ENCODE data around the gene YWHAE. TPM values are rescaled to one million over a fixed set of nuclear protein-coding genes. Genes with fewer than 3 reads are reported as not detected.
A peak's percentile ranks its signal among the peaks of the same experiment; 100 is the strongest.

The YWHAE gene
- total RNA-seq, 5 donors from 2014 or later (not counting 1 experiment from before 2014, with no cell fraction given) = 119 to 129 (median 126) TPM

GRCh38 chr17:1442187-1442586 lies 42.2 kb upstream of the YWHAE start:
- H3K27ac ChIP-seq (ENCODE audit: low read length) = no peak overlapping the region
- no peak overlapping the region for H3K4me3 Mint-ChIP-seq
- H3K4me3 ChIP-seq (ENCODE audit: control insufficient read depth in 1 of 2, extremely low read depth in 1 of 2, low read length in 1 of 2) = no peak overlapping the region
- no peaks in the 10 kb centered on the region for H3K9me3 ChIP-seq
- ChIA-PET POLR2A (interaction anchor here in 1 of 2 donors (0.7 kb wide), 1 partner anchor 144 kb away, joined by 6 read pairs; no protein-coding TSS in a partner anchor), CTCF (interaction anchor here in 1 of 2 donors (0.7 kb wide), 1 partner anchor 422 kb away, joined by 4 read pairs; no protein-coding TSS in a partner anchor)
- H3K36me3 ChIP-seq (ENCODE audit: control insufficient read depth in 2 of 2, extremely low read depth in 1 of 2, insufficient read depth in 1 of 2, low read length in 1 of 2) = peaks cover 0 to 10% of the 10 kb centered on the region in 2 donors
- no peaks in the 10 kb centered on the region for H3K9me3 Mint-ChIP-seq
- DNase-seq = no peak
- H3K4me1 ChIP-seq (ENCODE audit: control insufficient read depth in 1 of 2, extremely low read depth in 1 of 2, insufficient read depth in 2 of 2, low read length in 2 of 2) = peaks cover 1 to 8% of the 10 kb centered on the region in 2 experiments
- WGBS (ENCODE audit: insufficient coverage) = no CpG with 5 or more reads among the region's 4 CpGs
- H3K4me1 Mint-ChIP-seq = peaks cover 22 to 39% (median 35%) of the 10 kb centered on the region in 3 donors
- H3K27me3 Mint-ChIP-seq = no peaks in the 10 kb centered on the region
- no peaks in the 10 kb centered on the region for H3K27me3 ChIP-seq (replicated peaks in 1 of 2; ENCODE audit: control insufficient read depth in 2 of 2, extremely low read depth in 1 of 2, insufficient read depth in 2 of 2, low read length in 1 of 2)
- H3K27ac Mint-ChIP-seq = no peak overlapping the region
- H3K36me3 Mint-ChIP-seq = no peaks in the 10 kb centered on the region
- ATAC-seq (replicated peaks in 1 of 4) = no peak

GRCh38 chr17:1440921-1441320 lies 40.9 kb upstream of the YWHAE start:
- H3K9me3 Mint-ChIP-seq = no peaks in the 10 kb centered on the region
- ChIA-PET CTCF (no interaction called here), POLR2A (interaction anchor here in 1 of 2 donors (0.6 kb wide), 1 partner anchor 33 kb away, joined by 6 read pairs; no protein-coding TSS in a partner anchor)
- Histone ChIP-seq H3K4me1 (ENCODE audit: control insufficient read depth in 1 of 2, extremely low read depth in 1 of 2, insufficient read depth in 2 of 2, low read length in 2 of 2) (peaks cover 0 to 4% of the 10 kb centered on the region in 2 experiments), H3K4me3 (ENCODE audit: control insufficient read depth in 1 of 2, extremely low read depth in 1 of 2, low read length in 1 of 2) (no peak overlapping the region), H3K27me3 (replicated peaks in 1 of 2; ENCODE audit: control insufficient read depth in 2 of 2, extremely low read depth in 1 of 2, insufficient read depth in 2 of 2, low read length in 1 of 2) (no peaks in the 10 kb centered on the region), H3K36me3 (ENCODE audit: control insufficient read depth in 2 of 2, extremely low read depth in 1 of 2, insufficient read depth in 1 of 2, low read length in 1 of 2) (peaks cover 5 to 20% of the 10 kb centered on the region in 2 donors), H3K9me3 (no peaks in the 10 kb centered on the region), H3K27ac (ENCODE audit: low read length) (no peak overlapping the region)
- DNase-seq (no peak), ATAC-seq (replicated peaks in 1 of 4) (no peak)
- H3K4me3 Mint-ChIP-seq = no peak overlapping the region
- 100% methylated on average over 2 of the region's 8 CpGs for WGBS (ENCODE audit: insufficient coverage)
- H3K27ac Mint-ChIP-seq = no peak overlapping the region
- no peaks in the 10 kb centered on the region for H3K27me3 Mint-ChIP-seq
- peaks cover 29 to 36% (median 30%) of the 10 kb centered on the region in 3 donors for H3K4me1 Mint-ChIP-seq
- peaks cover 10% of the 10 kb centered on the region for H3K36me3 Mint-ChIP-seq

GRCh38 chr17:1438593-1439083 lies 38.6 kb upstream of the YWHAE start:
- H3K4me1 Mint-ChIP-seq = peaks cover 21 to 33% (median 23%) of the 10 kb centered on the region in 3 donors
- ChIA-PET POLR2A (no interaction called here), CTCF (no interaction called here)
- 76% methylated on average over 4 of the region's 11 CpGs for WGBS (ENCODE audit: insufficient coverage)
- no peak for ATAC-seq (replicated peaks in 1 of 4)
- Histone ChIP-seq H3K9me3 (no peaks in the 10 kb centered on the region), H3K27me3 (replicated peaks in 1 of 2; ENCODE audit: control insufficient read depth in 2 of 2, extremely low read depth in 1 of 2, insufficient read depth in 2 of 2, low read length in 1 of 2) (no peaks in the 10 kb centered on the region), H3K4me1 (ENCODE audit: control insufficient read depth in 1 of 2, extremely low read depth in 1 of 2, insufficient read depth in 2 of 2, low read length in 2 of 2) (no peaks in the 10 kb centered on the region), H3K27ac (ENCODE audit: low read length) (no peak overlapping the region), H3K36me3 (ENCODE audit: control insufficient read depth in 2 of 2, extremely low read depth in 1 of 2, insufficient read depth in 1 of 2, low read length in 1 of 2) (peaks cover 18 to 35% of the 10 kb centered on the region in 2 donors), H3K4me3 (ENCODE audit: control insufficient read depth in 1 of 2, extremely low read depth in 1 of 2, low read length in 1 of 2) (no peak overlapping the region)
- no peak overlapping the region for H3K4me3 Mint-ChIP-seq
- no peak overlapping the region for H3K27ac Mint-ChIP-seq
- DNase-seq = no peak
- H3K36me3 Mint-ChIP-seq = peaks cover 19% of the 10 kb centered on the region
- no peaks in the 10 kb centered on the region for H3K9me3 Mint-ChIP-seq
- H3K27me3 Mint-ChIP-seq = no peaks in the 10 kb centered on the region

- ChIA-PET POLR2A (interaction anchor here in 1 of 2 donors (0.7 kb wide), 1 partner anchor 520 kb away, joined by 9 read pairs; no protein-coding TSS in a partner anchor), CTCF (interaction anchor here in 1 of 2 donors (0.7 kb wide), 1 partner anchor 1183 kb away, joined by 7 read pairs; no protein-coding TSS in a partner anchor)
- Histone ChIP-seq H3K36me3 (ENCODE audit: control insufficient read depth in 2 of 2, extremely low read depth in 1 of 2, insufficient read depth in 1 of 2, low read length in 1 of 2) (peaks cover 18 to 47% of the 10 kb centered on the region in 2 donors), H3K4me3 (ENCODE audit: control insufficient read depth in 1 of 2, extremely low read depth in 1 of 2, low read length in 1 of 2) (no peak overlapping the region), H3K9me3 (no peaks in the 10 kb centered on the region), H3K4me1 (ENCODE audit: control insufficient read depth in 1 of 2, extremely low read depth in 1 of 2, insufficient read depth in 2 of 2, low read length in 2 of 2) (peaks cover 0 to 2% of the 10 kb centered on the region in 2 experiments), H3K27me3 (replicated peaks in 1 of 2; ENCODE audit: control insufficient read depth in 2 of 2, extremely low read depth in 1 of 2, insufficient read depth in 2 of 2, low read length in 1 of 2) (no peaks in the 10 kb centered on the region), H3K27ac (ENCODE audit: low read length) (no peak overlapping the region)
- H3K4me3 Mint-ChIP-seq = no peak overlapping the region
- peaks cover 38 to 47% (median 39%) of the 10 kb centered on the region in 3 donors for H3K4me1 Mint-ChIP-seq
- H3K27ac Mint-ChIP-seq = peak overlapping the region in 1 of 2 donors; percentile 72
- H3K9me3 Mint-ChIP-seq = no peaks in the 10 kb centered on the region
- H3K36me3 Mint-ChIP-seq = peaks cover 23% of the 10 kb centered on the region
- DNase-seq (no peak), ATAC-seq (replicated peaks in 1 of 4) (no peak)
- WGBS (ENCODE audit: insufficient coverage) = 86% methylated on average over 1 of the region's 3 CpGs
- no peaks in the 10 kb centered on the region for H3K27me3 Mint-ChIP-seq
These were observed 35.3 kb upstream of the YWHAE start for GRCh38 chr17:1435326-1435725.

GRCh38 chr17:1434150-1434549 lies 34.1 kb upstream of the YWHAE start:
- H3K27ac Mint-ChIP-seq = no peak overlapping the region
- H3K4me1 Mint-ChIP-seq = peaks cover 37 to 43% (median 38%) of the 10 kb centered on the region in 3 donors
- Histone ChIP-seq H3K27me3 (replicated peaks in 1 of 2; ENCODE audit: control insufficient read depth in 2 of 2, extremely low read depth in 1 of 2, insufficient read depth in 2 of 2, low read length in 1 of 2) (no peaks in the 10 kb centered on the region), H3K36me3 (ENCODE audit: control insufficient read depth in 2 of 2, extremely low read depth in 1 of 2, insufficient read depth in 1 of 2, low read length in 1 of 2) (peaks cover 18 to 43% of the 10 kb centered on the region in 2 donors), H3K4me3 (ENCODE audit: control insufficient read depth in 1 of 2, extremely low read depth in 1 of 2, low read length in 1 of 2) (no peak overlapping the region), H3K9me3 (no peaks in the 10 kb centered on the region), H3K4me1 (ENCODE audit: control insufficient read depth in 1 of 2, extremely low read depth in 1 of 2, insufficient read depth in 2 of 2, low read length in 2 of 2) (peaks cover 0 to 3% of the 10 kb centered on the region in 2 experiments), H3K27ac (ENCODE audit: low read length) (no peak overlapping the region)
- H3K36me3 Mint-ChIP-seq = peaks cover 25% of the 10 kb centered on the region
- no peak for ATAC-seq (replicated peaks in 1 of 4)
- no peaks in the 10 kb centered on the region for H3K9me3 Mint-ChIP-seq
- CTCF ChIA-PET = no interaction called here
- no peaks in the 10 kb centered on the region for H3K27me3 Mint-ChIP-seq
- WGBS (ENCODE audit: insufficient coverage) = 100% methylated on average over 1 of the region's 3 CpGs
- POLR2A ChIA-PET = no interaction called here
- no peak for DNase-seq
- H3K4me3 Mint-ChIP-seq = no peak overlapping the region

- Histone ChIP-seq H3K4me3 (ENCODE audit: control insufficient read depth in 1 of 2, extremely low read depth in 1 of 2, low read length in 1 of 2) (no peak overlapping the region), H3K36me3 (ENCODE audit: control insufficient read depth in 2 of 2, extremely low read depth in 1 of 2, insufficient read depth in 1 of 2, low read length in 1 of 2) (peaks cover 18 to 43% of the 10 kb centered on the region in 2 donors), H3K27ac (ENCODE audit: low read length) (no peak overlapping the region), H3K27me3 (replicated peaks in 1 of 2; ENCODE audit: control insufficient read depth in 2 of 2, extremely low read depth in 1 of 2, insufficient read depth in 2 of 2, low read length in 1 of 2) (no peaks in the 10 kb centered on the region), H3K4me1 (ENCODE audit: control insufficient read depth in 1 of 2, extremely low read depth in 1 of 2, insufficient read depth in 2 of 2, low read length in 2 of 2) (peaks cover 0 to 5% of the 10 kb centered on the region in 2 experiments), H3K9me3 (no peaks in the 10 kb centered on the region)
- CTCF ChIA-PET = interaction anchor here in 1 of 2 donors (0.6 kb wide), 1 partner anchor 45 kb away, joined by 3 read pairs; no protein-coding TSS in a partner anchor
- no peak overlapping the region for H3K4me3 Mint-ChIP-seq
- peaks cover 25 to 29% (median 26%) of the 10 kb centered on the region in 3 donors for H3K4me1 Mint-ChIP-seq
- ATAC-seq (replicated peaks in 1 of 4) = no peak
- POLR2A ChIA-PET = no interaction called here
- WGBS (ENCODE audit: insufficient coverage) = 100% methylated on average over 1 of the region's 2 CpGs
- H3K27ac Mint-ChIP-seq = no peak overlapping the region
- H3K27me3 Mint-ChIP-seq = no peaks in the 10 kb centered on the region
- peaks cover 24% of the 10 kb centered on the region for H3K36me3 Mint-ChIP-seq
- DNase-seq = no peak
- no peaks in the 10 kb centered on the region for H3K9me3 Mint-ChIP-seq
These were observed 31.6 kb upstream of the YWHAE start for GRCh38 chr17:1431631-1432104.
